Stimulated activated CD8-positive, alpha-beta memory T cell treated with anti-CD3 and anti-CD28 coated beads, Interleukin-4, amount 100 ng/mL, for 1 hour (primary cell): ENCODE data around the gene SLC5A4.

Experiments used
- DNase-seq, 2 donors: peaks; one replicate each; pipeline ENCODE4 v3.0.0-alpha.2; 2020; ENCODE audit warnings: low read depth in 2 of 2, low spot score in 1 of 2

The SLC5A4 gene

DNA sequence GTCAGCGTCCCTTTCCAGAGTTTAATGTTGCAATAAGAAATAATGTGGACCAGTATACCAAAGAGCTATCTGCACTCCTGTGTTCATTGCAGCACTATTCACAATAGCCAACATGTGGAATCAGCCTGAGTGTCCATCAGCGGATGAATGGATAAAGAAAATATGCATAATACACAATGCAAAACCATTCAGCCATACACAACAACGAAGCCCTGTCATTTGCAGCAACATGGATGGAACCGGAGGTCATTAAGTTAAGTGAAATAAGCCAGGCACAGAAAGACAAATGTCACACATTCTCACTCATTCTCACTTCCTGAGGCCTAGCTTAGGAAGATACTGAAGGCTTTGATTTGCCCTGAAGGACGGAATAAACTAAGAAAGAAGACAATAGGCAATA lies 22.1 kb downstream of the SLC5A4 start:
- no peak for DNase-seq

DNA sequence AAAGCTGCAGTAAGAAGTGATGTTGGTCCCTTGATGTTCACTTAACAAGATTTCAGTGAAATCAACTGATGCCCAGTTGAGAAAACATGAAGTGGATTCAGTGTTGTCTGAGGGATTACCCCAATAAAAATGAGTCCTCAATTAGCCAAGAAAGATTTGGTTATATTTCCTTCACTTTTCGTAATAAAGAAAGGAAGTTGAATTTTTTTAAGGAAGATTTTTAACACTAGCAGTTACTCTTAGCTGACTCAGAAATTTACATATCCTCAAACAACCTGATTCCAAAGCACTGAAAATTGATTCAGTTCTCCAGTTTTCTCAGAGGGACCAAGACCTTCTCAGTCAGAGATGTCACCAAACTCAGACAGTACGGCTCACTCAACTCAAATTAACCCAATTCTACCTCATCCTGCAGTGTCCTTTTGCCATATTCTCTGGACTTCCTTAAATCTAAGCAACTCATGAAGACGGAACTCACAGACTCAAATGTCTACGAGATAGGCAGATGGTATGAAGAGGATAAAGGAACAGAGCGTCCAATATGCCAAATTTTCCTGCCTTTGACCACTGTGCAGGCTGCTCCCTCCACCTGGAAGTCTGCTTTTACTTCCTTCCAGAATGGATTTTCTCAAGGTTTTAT lies 22.8 kb downstream of the SLC5A4 start:
- no peak for DNase-seq

DNA sequence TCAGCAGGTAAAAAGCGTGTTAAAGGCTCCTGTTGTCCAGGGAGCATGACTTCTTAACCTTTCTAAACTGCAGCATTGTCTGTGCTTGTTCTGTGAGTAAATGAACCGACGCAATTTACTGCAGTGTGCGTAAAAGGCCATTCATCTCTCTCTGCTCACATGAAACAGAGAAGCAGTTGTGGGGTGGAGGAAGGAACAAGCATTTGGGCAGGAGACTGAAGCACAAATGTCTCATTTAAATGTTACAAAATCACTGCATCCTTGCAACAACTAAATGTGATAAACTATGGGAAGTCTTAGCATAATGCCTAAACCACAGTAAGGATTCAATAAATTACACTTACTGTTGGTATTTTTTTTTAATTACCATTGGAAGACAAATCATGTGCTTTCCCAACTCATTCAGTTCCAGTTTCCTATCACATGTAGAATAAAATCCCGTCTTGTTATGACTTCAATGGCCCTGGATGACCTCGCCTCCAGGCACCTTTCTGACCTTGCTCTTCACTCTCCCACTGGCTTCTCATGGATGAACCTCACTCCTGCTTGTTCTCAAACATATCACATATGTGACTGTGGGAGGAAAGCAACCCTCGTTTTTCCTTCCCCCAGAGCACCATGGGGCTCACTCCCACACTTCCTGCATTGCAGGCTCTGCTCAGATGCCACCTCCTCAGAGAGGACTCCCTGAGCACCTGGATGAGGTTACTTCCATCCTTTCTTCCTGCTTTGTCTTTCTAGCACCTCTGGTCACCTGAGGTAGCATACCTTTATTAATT lies 28.6 kb downstream of the SLC5A4 start:
- DNase-seq: no peak

DNA sequence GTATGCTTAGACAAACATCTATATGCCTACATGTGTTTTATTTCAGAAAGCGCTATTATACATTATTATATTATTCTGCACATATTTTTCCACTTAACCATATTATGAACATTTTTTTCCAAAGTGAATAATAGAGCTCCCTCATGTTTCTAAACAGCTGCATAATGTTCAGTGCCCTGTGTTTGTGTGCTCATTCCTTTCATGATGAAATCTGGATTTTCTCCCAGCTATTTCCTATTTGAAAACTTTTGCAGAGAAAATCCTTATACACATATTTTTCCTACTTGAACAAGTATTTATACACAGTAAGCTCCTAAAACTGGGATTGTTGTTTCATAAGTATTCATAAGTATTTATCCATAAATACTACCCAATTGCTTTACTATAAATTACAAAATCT lies 32.2 kb downstream of the SLC5A4 start:
- no peak for DNase-seq

DNA sequence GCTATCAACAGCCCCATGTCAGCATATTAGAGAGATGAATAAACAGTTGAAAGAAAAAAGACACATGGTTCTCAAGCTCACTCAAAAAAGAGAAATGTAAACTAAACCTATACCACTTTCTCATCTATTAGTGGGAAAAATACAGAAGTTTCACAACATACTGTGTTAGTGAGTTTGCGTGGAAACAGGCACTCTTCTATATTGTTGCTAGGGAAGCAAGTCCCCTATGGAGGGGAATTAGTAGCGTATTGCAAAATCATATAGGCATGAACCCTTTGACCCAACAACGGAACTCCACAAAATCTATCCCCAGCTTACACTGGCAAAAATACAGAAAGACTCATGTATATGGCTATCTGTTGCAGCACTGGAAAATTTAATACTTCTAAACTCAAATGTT lies 36.1 kb downstream of the SLC5A4 start:
- no peak for DNase-seq

DNA sequence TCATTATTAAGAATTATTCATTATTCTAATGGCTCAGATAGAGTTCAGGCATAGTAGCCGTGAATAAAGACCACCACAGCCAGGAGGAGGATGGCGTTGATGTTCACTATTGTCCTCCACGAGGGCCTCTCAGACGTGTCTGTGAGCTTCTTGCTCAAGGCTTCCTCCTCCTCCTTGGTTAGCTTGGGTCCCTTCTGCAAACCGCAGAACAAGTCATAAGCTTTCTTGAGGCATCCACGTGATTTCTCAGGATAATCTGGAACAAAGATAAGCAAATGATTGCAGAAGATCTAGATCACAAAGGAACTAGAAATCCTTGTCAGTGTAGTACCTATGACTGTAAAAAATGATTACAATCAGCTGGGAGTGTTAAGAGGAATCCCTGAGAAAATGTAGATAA lies 36.7 kb downstream of the SLC5A4 start:
- no peak for DNase-seq

DNA sequence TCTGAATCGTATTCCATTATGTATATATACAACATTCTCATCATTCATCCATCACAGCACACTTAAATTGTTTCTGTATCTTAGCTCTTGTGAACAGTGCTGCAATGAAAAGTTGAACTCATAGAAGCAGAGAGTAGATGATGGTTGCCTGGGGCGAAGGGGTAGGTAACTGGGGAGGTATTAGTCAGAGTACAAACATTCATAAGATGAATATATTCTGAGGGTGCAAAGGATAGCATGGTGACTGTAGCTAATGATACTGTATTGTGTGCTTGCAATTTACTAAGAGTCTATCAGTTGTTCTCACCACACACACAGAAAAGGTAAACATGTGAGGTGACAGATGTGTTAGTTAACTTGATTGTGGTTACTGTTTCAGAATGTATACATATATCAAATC lies 37.7 kb downstream of the SLC5A4 start:
- no peak for DNase-seq

DNA sequence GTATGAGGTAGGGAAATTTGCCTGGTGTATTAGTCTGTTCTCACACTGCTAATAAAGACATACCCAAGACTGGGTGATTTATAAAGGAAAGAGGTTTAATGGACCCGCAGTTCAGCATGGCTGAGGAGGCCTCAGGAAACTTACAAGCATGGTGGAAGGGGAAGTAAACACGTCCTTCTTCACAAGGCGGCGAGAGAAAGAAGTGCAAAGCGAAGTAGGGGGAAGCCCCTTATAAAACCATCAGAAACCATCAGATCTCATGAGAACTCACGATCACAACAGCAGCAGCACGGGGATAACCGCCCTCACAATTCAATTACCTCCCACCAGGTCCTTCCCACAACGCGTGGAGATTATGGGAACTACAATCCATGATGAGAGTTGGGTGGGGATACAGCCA lies 38.2 kb downstream of the SLC5A4 start:
- DNase-seq: no peak

DNA sequence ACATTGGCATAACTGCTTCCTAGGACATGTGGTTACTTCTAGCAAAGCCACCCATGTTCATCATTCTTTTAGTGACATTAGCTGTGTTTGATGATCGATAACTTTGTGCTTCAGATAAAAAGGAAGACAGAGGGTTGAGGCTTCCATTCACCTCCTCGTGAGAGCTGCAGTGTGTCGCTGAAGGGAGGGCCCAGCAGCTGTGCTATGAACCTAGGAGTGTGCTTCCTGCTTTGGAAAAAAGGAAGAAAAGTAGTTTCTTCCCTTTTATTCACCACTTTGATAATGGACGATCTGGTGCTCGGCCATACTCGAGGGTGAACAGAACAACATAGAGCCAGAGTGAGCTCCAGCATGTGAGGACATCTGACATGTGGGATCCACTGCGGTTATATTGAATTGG lies 44.1 kb downstream of the SLC5A4 start:
- DNase-seq: no peak

DNA sequence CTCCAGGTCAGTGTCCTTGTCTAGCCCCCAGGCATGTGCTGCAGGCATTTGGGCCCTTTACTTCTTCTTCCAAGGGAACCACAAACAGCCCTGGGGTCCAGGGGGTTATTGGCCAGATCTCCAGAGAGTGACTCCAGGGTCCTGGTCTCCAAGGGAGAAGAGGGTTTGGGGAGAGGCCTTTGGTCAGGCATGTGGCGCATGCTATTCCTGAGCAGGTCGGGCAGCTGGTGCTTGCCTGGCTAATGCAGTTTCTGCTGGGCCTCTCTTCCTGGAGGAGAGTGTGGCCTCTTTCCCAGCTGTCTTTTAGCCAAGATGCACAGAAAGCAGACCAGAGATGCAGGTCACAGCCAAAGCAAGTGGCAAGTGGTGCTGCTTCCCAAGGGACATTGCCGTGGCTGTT lies 46.5 kb downstream of the SLC5A4 start:
- DNase-seq: no peak

DNA sequence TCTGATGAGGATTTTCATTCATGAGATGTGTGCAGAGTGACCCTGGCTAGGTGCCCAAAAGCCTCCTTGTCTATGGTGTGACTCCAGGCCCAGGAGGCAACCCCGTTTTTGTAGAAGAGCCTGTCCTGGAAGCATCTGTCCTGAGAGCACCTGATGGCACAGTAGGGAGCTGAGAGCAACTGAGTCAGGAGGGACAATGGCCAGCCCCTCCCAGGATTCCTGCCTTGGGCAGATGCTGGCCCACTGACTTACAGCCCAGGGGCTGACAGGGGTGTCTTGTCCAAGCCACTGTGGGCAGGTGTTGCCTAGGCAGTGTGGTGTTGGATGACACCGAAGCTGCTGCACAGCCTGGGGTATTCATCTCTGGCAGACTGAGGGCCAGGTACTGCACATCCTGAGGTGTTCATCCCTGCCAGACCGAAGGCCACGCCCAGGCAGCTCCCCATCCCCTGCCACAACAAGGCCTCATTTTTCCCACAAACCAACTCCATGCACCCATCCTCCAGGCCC lies 47.1 kb downstream of the SLC5A4 start:
- DNase-seq: no peak

DNA sequence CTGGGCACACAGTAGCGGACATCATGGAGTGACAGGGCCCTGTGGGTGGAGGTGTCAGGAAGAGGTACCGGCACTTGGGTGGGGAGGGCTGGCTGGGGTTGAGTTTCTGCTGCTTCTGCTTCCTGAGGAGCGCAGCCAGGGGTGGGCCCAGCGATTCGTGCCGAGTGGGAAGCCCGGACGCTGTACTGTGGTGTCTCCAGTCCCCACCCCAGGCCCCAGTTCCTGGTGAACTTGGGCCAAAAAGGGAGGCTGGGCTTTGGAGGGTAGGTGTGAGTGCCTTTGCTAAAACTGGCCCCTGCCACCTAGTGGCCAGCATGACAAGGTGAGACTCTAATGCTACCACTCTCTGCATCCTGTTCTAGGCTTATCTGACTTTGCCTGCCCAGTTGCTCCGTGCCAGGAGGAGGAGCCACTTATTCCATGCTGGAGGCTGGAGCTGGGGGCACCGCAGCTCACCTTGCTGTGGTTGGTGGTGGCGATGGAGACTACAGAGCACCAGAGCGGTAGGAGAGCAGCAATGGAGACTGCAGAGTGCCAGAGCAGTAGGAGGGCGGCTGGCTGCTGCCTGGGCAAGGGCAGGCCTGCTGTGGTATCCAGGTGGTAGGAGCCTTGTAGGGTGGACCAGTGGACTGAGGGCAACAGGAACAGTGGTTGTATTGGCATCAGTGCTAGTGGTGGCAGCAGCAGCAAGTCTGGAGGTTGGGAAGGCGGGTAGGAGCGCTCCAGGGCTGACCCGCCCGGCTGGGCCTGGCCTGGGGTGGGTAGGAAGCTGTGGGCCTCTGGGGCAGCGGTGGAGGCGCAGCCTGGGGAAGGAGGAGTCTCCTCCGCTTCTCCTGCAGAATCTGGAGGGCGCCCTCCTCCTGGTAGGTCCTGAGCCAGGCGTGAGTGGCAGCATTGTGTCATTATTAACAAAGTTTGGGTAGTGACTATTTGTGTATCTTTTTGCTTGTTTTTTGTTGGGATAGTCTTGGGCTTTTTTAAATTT lies 48.1 kb downstream of the SLC5A4 start:
- DNase-seq: no peak

DNA sequence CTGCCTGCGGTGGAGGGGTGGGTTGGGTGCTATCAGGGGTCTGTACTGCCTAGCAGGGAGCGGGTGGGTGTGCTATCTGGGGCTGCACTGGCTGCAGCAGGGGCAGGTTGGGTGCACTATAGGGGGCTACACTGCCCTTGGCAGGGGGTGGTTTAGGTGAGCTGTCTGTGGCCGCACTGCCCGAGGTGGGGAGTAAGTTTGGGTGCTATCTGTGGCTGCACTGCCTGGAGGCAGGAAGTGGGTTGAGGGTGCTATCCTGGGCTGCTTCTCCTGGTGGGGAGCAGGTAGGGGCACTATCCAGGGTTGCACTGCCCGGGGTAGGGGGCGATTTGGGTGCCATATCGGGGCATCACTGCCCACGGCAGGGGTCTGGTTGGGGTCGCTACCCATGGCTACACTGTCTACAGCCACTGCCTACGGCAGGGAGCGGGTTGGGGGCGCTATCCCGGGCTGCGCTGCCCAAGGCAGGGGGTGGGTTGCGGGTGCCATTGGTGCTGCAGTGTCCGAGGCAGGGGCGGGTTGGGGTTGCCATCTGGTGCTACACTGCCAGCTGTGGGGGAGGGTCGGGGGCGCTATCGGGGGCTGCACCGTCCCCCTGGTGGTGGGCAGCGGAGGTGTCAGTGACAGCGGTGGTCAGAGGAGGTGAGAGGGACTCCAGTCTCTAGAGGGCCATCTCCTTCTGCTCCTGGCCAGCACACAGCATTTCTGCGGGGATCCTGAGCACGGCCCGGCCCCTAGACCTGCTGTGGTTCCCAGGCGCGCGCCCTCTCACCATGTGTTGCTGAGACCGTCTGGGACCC lies 49.0 kb downstream of the SLC5A4 start:
- DNase-seq: no peak

DNA sequence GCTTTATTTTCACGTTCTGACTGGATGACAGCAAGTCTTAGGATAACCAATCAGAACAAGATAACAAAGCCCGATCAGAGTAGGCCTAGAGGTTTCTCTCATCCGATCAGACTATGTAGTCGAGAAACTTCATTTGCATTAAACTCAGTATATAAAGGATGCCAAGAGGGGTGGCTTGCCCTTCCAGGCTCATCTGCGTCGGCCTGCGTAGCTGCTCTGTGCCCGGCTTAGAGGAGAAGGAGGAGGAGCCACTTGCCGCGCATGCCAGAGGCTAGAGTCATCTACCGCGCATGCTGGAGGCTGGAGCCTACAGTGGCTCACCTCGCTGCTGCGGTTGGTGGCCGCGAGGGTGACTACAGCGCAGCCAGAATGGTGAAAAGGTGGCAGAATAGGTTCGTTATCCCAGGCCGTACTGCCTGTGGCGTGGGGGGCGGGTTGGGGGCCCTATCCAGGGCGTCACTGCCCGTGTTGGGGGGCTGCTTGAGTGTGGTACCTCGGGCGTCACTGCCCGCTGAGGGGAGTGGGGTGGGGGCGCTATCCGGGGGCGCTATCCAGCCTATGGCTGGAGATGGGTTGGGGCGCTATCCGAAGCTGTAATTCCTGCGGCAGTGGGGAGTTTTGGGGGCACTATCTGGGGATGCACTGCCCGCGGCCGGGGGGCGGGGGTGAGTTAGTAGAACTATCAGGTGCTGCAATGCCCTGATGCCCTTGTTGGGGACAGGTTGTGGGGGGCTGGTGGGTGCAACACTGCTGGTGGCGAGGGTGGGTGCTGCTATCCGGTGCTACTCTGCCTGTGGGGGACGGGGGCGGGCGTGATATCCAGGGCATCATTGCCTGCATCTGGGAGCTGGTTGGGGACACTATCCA lies 50.1 kb downstream of the SLC5A4 start, which contains the start of gene RFPL2:
Gene RFPL2 (minus strand): TSS at position 218 of the 867 bp plus-strand sequence. CDS start 2,622 bp downstream, outside the sequence.
- no peak for DNase-seq

DNA sequence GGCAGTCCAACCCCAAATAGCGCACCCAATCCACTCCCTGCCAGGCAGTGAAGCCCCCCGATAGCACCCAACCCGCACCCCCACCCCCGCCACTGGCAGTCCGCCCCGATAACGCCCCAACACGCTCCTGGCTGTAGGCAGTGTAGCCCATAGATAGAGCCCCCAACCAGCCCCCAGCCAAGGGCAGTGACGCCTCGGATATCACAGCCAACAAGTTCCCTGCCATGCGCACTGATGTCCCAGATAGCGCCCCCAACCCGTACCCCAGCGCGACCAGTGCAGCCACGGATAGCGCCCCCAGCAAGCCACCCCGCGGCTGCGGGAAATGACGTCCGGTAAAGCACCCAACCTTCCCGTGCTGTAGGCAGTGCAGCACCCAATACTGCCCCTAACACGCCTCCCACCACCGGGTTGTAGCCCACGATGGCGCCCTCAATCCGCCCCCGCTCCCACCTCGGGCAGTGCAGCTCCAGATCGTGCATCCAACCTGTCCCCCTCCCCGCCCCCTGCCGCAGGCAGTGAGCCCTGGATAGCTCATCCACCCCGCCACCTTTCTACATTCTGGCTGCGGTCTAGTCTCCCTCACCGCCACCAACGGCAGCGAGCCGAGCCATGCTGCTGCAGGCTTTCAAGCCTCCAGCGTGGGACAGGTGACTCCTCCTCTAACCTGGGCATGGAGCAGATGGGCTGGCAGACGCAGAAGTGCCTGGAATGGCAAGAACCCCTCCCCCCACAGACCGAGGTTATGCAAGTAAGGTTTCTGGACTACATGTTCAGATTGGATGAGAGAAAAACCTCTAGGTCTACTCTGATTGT lies 50.9 kb downstream of the SLC5A4 start:
- no peak for DNase-seq

DNA sequence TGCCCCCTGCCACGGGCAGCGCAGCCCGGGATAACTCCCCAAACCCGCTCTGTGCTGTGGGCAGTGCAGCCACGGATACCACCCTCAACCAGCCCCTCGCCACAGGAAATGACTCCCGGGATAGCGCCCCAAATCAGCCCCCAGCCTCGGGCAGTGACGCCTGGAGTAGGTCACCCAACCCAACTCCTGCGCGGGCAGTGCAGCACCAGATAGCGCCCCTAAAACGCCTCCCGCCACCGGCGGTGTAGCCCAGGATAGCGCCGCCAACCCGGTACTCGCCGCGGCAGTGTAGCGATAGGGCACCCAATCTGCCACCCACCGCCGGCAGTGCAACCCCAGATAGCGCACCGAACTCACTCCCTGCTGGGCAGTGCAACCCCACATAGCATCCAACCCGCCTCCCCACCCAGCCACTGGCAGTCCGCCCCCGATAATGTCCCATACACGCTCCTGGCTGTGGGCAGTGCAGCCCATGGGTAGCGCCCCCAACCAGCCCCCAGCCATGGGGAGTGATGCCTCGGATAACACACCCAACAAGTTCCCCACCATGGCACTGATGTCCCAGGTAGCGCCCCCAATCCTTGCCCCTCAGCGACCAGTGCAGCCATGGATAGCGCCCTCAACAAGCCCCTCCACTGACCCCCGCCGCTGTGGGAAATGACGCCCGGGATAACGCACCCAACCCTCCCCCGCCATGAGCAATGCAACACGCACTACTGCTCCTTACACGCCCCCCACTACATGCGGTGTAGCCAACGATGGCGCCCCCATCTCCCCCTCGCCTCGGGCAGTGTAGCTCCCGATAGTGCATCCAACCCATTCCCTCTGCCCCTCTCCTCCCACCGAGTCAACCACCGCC lies 51.7 kb downstream of the SLC5A4 start:
- no peak for DNase-seq

DNA sequence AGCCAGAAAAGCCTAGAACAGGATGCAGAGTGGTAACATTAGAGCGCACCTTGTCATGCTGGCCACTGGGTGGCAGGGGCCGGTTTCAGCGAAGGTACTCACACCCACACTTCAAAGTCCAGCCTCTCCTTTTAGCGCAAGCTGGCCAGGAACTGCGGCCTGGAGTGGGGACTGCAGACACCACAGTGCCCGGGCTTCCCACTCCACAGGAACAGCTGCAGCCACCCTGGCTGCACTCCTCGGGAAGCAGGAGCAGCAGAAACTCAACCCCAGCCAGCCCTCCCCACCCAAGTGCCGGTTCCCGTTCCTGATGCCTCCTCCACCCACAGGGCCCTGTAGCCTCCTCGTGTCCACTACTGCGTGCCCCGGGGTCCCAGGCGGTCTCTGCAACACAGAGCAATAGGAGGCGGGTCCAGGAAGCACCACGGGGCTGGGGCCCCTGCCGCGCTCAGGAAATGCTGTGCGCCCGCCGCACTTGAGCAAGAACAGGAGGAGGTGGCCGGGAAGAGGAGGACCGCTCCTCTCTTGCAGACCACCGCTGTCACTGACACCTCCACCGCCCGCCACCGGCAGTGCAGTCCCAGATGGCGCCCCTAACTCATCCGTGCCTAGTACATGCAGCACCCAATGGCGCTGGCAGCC lies 52.5 kb downstream of the SLC5A4 start:
- no peak for DNase-seq
